ENCODE data around the gene LHX1.

LHX1 gene

DNA sequence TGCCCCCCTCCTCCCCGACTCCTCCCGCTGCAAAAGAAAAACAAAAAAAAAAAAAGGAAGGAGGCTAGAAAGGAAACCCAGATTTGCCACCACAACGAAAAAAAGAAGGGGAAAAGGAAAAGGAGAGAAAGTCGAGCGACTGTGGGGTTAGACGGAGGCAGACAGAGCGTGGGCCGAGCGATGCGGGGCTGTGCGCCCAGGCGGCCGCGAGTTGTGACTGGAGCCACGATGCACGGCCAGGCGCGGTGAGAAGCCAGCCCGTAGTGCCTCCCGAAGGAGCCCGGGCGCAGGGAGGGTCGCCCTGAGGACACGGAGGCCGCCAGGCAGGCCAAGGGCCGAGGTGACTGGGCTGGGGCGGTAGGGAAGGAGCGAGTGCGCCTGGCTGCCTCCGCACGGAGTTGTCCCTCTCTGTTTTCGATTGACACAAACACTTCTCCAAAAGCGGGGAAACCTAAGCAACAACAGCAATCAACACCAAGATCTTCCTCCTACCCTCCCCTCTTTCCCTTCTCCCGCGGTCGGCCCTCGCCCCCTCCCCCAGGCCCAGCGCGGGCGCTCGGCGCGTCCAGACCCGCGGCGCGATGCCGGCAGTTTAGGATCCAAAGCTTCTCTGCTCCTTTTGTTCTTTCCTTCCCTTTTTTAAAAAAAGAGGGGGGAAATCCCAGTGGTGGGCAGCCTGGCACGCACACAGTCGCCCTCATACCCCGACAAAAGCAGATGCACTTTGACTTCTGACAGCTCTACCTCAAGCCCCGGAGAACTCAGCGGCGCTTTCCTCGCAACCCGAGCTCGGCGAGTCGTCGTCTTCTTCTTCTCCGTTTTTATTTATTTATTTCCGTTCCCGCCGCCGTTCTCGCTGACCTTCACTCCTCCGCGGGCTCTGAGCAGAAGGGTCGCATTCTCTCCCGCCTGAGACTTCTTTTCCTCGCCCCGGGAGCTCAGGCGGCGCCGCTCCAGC is at the start of gene LHX1:
LHX1 (plus strand) TSS at position 475 of the 958 bp plus-strand sequence. CDS start 723 bp downstream, outside the sequence.
- no peak within 1 kb of the TSS for H3K27ac ChIP-seq
- TF ChIP-seq, protein P1, sequence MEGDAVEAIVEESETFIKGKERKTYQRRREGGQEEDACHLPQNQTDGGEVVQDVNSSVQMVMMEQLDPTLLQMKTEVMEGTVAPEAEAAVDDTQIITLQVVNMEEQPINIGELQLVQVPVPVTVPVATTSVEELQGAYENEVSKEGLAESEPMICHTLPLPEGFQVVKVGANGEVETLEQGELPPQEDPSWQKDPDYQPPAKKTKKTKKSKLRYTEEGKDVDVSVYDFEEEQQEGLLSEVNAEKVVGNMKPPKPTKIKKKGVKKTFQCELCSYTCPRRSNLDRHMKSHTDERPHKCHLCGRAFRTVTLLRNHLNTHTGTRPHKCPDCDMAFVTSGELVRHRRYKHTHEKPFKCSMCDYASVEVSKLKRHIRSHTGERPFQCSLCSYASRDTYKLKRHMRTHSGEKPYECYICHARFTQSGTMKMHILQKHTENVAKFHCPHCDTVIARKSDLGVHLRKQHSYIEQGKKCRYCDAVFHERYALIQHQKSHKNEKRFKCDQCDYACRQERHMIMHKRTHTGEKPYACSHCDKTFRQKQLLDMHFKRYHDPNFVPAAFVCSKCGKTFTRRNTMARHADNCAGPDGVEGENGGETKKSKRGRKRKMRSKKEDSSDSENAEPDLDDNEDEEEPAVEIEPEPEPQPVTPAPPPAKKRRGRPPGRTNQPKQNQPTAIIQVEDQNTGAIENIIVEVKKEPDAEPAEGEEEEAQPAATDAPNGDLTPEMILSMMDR (conservative IDR thresholded peaks at IDR 0.05), result no peak
- no peak for TF ChIP-seq ZFX (IDR thresholded peaks at IDR 0.05)

DNA sequence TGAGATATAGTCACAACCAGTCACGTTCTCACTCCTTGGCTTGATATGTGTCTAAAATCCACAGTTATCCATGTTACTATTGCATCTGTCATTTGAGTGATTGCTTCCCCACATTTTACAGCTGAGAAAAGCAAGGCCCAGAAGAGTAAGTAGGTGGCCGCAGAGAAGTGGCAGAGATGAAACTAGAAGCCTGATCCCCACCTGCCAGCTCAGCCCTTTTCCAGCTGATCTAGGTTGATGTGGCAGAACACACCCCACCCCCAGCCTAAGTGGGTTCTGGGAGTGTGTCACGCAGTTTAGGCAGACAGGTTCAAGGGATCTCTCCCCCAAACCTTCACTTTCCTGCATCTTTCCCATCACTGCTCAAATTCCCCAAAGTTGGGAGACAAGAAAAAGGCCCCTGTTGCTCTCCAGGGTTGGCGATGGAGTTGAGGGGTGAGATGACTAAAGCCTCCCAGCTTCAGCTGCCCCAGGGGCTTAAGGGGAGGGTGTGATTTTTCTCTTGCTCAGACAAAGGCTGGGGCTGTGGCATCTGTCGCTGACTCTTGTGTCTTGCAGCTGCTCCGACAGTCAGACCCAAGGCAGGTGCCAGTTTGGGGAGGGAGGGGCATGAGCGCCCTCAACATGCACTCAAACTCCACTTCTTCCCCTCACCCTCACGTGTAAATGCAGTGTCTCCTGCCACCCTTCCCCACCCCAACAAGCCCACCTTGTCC is 48.9 kb upstream of the LHX1 start:
- TF ChIP-seq, protein P1 (conservative IDR thresholded peaks at IDR 0.05), result no peak
- TF ChIP-seq ZFX (IDR thresholded peaks at IDR 0.05), result no peak
- H3K27ac ChIP-seq, result no peak overlapping the region

DNA sequence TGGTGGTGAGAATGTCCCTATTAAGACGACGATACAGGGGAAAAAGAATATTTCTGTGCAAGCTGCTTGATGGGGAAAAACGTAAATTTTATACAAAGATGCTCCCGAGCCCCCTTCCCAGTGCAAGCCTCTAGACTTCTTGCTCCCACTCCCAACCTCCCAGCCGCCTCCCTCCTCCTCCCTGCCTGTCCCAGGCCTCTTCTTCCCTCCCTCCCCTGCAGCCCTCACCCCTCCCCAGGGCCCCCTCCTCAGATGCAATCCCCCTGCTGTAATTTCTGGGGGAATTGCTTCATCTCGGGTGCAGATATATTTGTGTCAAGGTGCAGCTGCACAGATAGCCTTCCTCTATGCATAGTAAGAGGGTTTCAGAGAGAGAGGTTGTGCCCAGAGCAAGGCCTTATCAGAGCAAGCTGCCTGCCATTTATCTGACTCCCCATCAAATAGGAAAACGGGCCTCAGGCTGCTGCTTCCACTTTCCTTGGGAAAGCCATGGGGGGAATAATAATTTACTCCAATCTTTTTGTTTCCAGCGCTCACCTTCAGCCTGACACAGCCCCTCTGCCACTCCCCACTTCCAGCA is 47.4 kb upstream of the LHX1 start:
- H3K27ac ChIP-seq, result no peak overlapping the region
- no peak for TF ChIP-seq ZFX (IDR thresholded peaks at IDR 0.05)
- TF ChIP-seq, protein P1 (conservative IDR thresholded peaks at IDR 0.05), result no peak

DNA sequence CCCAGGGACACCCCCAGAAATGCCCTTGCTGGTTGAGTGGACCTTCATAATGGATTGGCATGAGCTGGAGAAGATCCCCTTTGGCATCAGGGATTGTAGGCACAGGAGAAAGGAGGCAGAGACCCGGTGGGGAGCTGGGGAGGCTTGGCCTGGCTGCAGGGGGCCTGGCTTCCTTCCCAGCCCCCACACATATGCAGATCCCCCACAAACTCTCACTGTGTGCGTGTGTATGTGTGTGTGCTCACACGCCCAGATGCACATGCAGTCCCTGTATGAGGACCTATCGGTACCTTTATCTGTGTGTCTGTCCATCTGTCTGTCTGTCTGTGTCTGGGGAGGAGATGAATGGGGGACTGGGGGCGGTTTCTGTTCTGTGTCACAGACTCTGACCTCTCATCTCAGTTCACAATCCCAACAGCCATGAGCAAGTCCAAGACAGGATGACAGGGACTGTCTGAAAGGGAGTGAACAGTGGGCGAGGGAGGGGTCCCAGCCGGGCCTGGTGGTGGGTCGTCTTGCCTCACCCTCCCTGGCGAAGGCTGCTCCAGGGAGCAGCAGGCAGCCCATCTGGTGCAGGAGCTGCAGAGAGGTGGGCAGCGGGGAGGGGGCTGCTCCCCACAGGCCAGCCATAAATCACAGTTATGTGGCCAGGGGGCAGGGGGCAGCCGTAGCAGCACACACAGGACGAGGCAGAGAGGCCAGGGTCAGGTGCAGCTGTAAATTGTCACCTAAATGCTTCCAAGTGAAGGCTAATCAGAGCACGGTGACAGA is 46.7 kb upstream of the LHX1 start:
- TF ChIP-seq, protein P1 (conservative IDR thresholded peaks at IDR 0.05), result no peak
- no peak for TF ChIP-seq ZFX (IDR thresholded peaks at IDR 0.05)
- no peak overlapping the region for H3K27ac ChIP-seq

DNA sequence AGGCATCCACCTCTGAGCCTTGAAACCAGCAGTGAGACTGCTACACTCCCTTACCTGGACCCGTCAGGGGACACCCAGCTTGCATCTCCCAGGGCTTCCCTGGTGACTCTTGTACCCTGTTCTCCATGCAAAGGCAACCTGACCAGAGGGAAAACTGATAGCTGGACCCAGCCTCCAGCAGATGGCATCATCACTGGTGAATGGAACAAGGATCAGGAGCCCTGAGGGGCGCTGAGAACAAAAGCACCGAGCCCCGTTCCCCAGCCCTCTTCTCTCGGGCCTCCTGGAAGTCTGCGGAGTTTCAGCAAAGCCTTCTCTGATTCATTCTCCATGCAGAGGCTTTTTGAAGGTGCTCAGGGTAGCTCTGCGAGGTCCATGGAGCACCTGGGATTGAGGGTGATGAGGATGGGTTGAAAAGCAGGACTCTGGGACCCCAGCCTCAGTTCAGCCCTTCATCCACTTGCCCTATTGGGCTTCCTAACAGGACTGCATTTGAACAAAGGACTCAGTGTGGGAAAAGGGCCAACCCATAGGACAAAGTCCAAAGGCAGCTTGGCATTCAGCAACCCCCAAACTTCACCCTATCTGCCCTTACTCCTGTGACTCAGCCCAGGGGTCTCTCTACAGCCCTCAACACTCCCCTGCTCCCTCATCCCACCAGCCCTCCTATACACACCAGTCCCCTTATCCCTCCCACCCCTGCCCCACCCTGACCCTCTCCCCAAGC is 45.0 kb upstream of the LHX1 start:
- TF ChIP-seq, protein P1 (conservative IDR thresholded peaks at IDR 0.05), result no peak
- TF ChIP-seq ZFX (IDR thresholded peaks at IDR 0.05), result no peak

DNA sequence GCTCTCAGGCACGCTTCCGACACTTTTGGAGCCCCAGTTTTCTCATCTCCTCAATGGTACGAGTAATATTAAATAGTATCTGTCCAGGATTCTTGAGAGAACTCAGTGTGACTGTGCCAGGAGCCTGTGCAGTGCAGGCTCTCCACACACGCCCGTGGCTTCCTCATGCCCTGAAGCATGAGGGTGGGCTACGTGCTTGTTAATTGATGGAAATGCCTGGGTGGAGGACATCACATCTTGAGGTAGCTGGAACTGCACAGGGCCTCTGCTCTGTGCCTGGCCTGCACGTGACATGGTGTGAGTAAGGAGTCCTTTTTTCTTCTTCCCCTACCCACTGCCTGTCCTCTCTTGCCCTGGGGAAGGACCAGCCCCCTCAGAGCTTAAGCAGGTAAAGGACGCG is 43.1 kb upstream of the LHX1 start:
- no peak overlapping the region for H3K27ac ChIP-seq
- TF ChIP-seq, protein P1 (conservative IDR thresholded peaks at IDR 0.05), result no peak
- TF ChIP-seq ZFX (IDR thresholded peaks at IDR 0.05), result no peak

More for the DNA sequence above, 45.0 kb upstream of the LHX1 start:
- H3K27ac ChIP-seq, result no peak overlapping the region

All from C4-2B (cell line).